GM19193 (cell line): ENCODE measurements around the gene NUAK1.

Experiments
- POLR2A ChIP-seq: IDR thresholded peaks from 4 replicates; pipeline ENCODE4 v1.6.1; 2011; ENCODE audit not compliant: insufficient read depth, insufficient read length; ENCODE audit errors: extremely low read depth

Gene NUAK1

DNA sequence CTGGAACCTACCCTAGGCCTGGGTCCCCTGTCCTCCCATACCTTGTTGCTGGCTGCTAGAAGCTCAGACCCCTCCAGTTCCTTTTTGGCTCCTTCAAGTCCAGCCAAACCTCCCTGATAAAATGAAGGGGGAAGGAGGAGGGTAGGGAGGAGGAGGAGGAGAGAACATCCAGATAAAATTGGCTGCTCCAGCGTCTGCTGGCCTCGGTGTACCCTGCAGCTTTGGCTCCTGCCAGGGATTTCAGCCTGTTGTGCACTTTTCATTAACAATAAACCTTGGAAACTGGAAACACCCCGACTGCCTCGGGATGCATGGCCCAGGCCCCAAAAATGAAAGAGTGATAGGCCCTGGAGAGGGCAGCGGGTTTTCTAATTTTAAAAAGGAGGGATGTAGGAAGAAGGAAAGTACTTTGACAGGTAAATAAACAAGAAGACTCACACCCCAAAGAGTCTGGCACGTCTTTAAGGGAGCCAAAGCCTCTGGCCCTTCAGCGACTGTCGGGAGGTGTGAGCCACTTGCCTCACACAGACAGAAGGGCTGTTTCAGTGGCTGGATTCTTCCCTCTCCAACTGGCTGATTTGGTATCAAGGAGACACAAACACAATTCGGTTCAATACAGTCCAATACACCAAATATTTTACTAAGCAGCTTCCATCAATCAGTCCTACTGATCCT lies 49.8 kb downstream of the NUAK1 start:
- no peak for TF ChIP-seq POLR2A

- no peak for TF ChIP-seq POLR2A
These were observed 50.4 kb downstream of the NUAK1 start for GRCh38 chr12:106088246-106088808.

- no peak for TF ChIP-seq POLR2A
These were observed 52.1 kb downstream of the NUAK1 start for GRCh38 chr12:106086696-106087095.

DNA sequence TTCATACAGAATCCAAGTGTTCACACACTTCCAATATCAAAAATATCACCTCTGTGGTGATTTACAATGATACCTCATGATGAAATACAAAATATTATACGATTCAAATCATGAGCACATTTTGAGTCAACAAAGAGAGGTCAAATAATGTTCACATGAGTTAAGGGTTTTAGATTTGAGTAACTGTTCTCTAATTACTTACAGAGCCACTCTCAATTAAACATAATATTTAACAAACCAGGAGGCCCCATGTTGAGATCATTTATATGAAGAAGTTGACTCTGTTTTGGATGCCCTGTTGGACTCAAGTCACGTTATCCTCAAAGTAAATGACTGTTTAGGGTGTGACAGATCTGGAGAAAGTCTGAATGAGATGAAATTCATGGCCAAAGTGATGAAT lies 53.5 kb downstream of the NUAK1 start:
- TF ChIP-seq POLR2A: no peak

GRCh38 chr12:106084759-106085158 lies 54.0 kb downstream of the NUAK1 start:
- TF ChIP-seq POLR2A: no peak

GRCh38 chr12:106084014-106084671 lies 54.6 kb downstream of the NUAK1 start:
- no peak for TF ChIP-seq POLR2A

- no peak for TF ChIP-seq POLR2A
These were observed 56.3 kb downstream of the NUAK1 start for GRCh38 chr12:106082216-106083175.

DNA sequence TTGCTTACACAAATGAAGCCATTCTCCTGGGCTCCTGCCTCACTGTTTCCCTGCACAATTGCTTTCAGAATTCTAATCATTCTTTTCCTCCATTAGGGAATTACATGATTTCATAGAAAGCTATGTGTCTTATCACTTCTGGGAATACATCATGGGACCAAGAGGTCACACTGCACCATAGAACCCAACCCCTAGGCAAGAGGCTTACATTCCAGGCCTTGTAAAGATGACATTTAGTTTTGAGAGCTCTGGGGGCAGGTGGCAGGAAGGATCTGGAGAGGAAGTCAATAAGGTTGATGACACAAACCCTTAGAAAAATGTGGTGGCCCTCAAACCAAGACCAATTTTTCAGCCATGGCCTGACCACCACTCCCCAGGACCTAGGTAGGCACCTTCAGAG lies 57.1 kb downstream of the NUAK1 start:
- TF ChIP-seq POLR2A: no peak

DNA sequence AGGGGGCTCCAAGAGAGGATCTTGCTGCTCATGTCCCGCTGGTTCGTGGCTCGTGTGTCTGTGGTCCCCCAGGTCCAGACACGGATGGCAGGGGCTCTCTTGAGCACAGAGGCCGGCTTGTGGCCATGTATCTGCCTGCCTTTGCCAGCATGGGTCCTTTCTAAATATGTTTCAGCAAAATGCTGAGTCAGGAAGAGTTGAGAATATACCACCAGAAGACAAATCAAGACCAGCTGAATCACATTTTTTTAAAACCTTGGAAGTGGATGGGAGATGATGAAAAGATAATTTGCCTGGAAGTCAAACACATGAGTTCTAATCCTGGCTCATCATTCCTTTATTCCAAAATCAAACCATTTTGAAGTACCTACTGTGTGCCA lies 58.0 kb downstream of the NUAK1 start:
- TF ChIP-seq POLR2A: no peak

- TF ChIP-seq POLR2A: no peak
These were observed 58.5 kb downstream of the NUAK1 start for GRCh38 chr12:106080041-106080790.

- TF ChIP-seq POLR2A: no peak
These were observed 59.5 kb downstream of the NUAK1 start for GRCh38 chr12:106079148-106079738.

- TF ChIP-seq POLR2A: no peak
These were observed 60.3 kb downstream of the NUAK1 start for GRCh38 chr12:106078358-106079010.

- no peak for TF ChIP-seq POLR2A
These were observed 63.9 kb downstream of the NUAK1 start for GRCh38 chr12:106074706-106075392.
